GM21390 (cell line): ENCODE measurements around the gene CSPG4.
"Not testable (repeated sequence)": the region's sequence is repeated elsewhere in the genome, so short reads cannot be mapped to it uniquely, and the experiment has no call there.

Experiments
- ATAC-seq: cut with Tn5 transposase; IDR thresholded peaks from one replicate; pipeline ENCODE4 v1.9.1; 2021; ENCODE audit not compliant: unreplicated experiment

CSPG4 gene

GRCh38 chr15:75649848-75650247 is 62.8 kb downstream of the CSPG4 start:
- no peak for ATAC-seq

- no peak for ATAC-seq
Observed at GRCh38 chr15:75649045-75649761, 63.4 kb downstream of the CSPG4 start.

GRCh38 chr15:75648156-75649000 is 64.3 kb downstream of the CSPG4 start:
- ATAC-seq: no peak

GRCh38 chr15:75647370-75648155 is 65.1 kb downstream of the CSPG4 start, which contains the start of gene SNX33:
Gene SNX33 (plus strand): TSS chr15:75647912. CDS start chr15:75649103, 1,191 bp downstream.
- ATAC-seq: peak; percentile 69

- ATAC-seq: no peak
Observed at GRCh38 chr15:75646944-75647364, 65.7 kb downstream of the CSPG4 start.

- ATAC-seq: no peak
Observed at GRCh38 chr15:75646112-75646943, 66.3 kb downstream of the CSPG4 start.

GRCh38 chr15:75644376-75644775 is 68.3 kb downstream of the CSPG4 start:
- ATAC-seq: no peak

GRCh38 chr15:75641603-75642002 is 71.0 kb downstream of the CSPG4 start:
- no peak for ATAC-seq

GRCh38 chr15:75641179-75641503 is 71.5 kb downstream of the CSPG4 start:
- ATAC-seq: no peak

- peak; percentile 25 for ATAC-seq
Observed at GRCh38 chr15:75640483-75641178, 72.0 kb downstream of the CSPG4 start.

GRCh38 chr15:75639709-75640482 is 72.8 kb downstream of the CSPG4 start, which contains the start of gene IMP3:
Gene IMP3 (minus strand): TSS chr15:75640224. CDS start chr15:75640168, 56 bp downstream.
- ATAC-seq: peak; percentile 87

GRCh38 chr15:75639191-75639708 is 73.4 kb downstream of the CSPG4 start:
- no peak for ATAC-seq

- ATAC-seq: no peak
Observed at GRCh38 chr15:75637245-75638009, 75.2 kb downstream of the CSPG4 start.

- no peak for ATAC-seq
Observed at GRCh38 chr15:75636026-75636425, 76.6 kb downstream of the CSPG4 start.

- not testable (repeated sequence) for ATAC-seq
Observed at GRCh38 chr15:75633922-75634321, 78.7 kb downstream of the CSPG4 start.

GRCh38 chr15:75631935-75632334 is 80.7 kb downstream of the CSPG4 start:
- no peak for ATAC-seq

- peak; percentile 81 for ATAC-seq
Observed at GRCh38 chr15:75625542-75626347, 86.9 kb downstream of the CSPG4 start, which contains the start of gene SNUPN. Gene SNUPN (minus strand): TSS chr15:75625725. CDS start chr15:75621051, 4,674 bp downstream.
